ENCODE data around the gene KIF26B. TPM values are rescaled to one million over a fixed set of nuclear protein-coding genes. Genes with fewer than 3 reads are reported as not detected.

The KIF26B gene
- total and polyA plus RNA-seq, 10 of the 15 experiments (the other 5 are each of a cell fraction or from before 2014, with no cell fraction given): 0.35 to 11.6 (median 2.2) TPM

GRCh38 chr1:245108909-245109308, 45.9 kb upstream of the KIF26B start:
- CTCF ChIA-PET: no interaction called here
- BruUV-seq (replicated peaks): no TSS peak
- RAD21 ChIA-PET (ENCODE audit: unreplicated experiment): no interaction called here
- FAIRE-seq (no peak), ATAC-seq (no peak), DNase-seq (ENCODE audit: low read depth, low spot score) (no peak)
- SMC1A ChIA-PET (ENCODE audit: uncharacterized antibody, unreplicated experiment): no interaction called here
- no peaks in the 10 kb centered on the region for H3K36me3 ChIP-seq (ENCODE audit: control insufficient read depth in 2 of 2, insufficient read depth in 2 of 2, low read length in 1 of 2)
- no peak overlapping the region for H2AFZ ChIP-seq (ENCODE audit: control insufficient read depth, low read depth, low read length)
- intact Hi-C loops (cut with micrococcal nuclease; ENCODE audit: unreplicated experiment) (no loop called here), in situ Hi-C loops (cut with MboI) (no loop called here)
- H3K79me2 ChIP-seq (ENCODE audit: control insufficient read depth, insufficient read depth, low read length): no peaks in the 10 kb centered on the region
- no peaks in the 10 kb centered on the region for H3K4me1 ChIP-seq (ENCODE audit: control insufficient read depth, insufficient read depth, low read length)
- no peak overlapping the region for H3K27ac ChIP-seq (ENCODE audit: control insufficient read depth, insufficient read depth)
- POLR2A ChIA-PET: no interaction called here
- H3K4me3 ChIP-seq: no peak overlapping the region
- no peak overlapping the region for H3K9ac ChIP-seq (ENCODE audit: control insufficient read depth, insufficient read depth, low read length)
- no peak for TF ChIP-seq RCOR1 (conservative IDR thresholded peaks at IDR 0.05; ENCODE audit: low read depth, low read length)
- TF ChIP-seq FOS (IDR thresholded peaks at IDR 0.05; ENCODE audit: borderline replicate concordance, extremely low read depth, insufficient read length): no peak
- no peak for TF ChIP-seq ATF3 (IDR thresholded peaks at IDR 0.05; ENCODE audit: borderline replicate concordance, extremely low read depth, low read depth, low read length)
- TF ChIP-seq HDAC2 (IDR thresholded peaks at IDR 0.05): no peak
- TF ChIP-seq NR2F1 (conservative IDR thresholded peaks at IDR 0.05): no peak
- TF ChIP-seq SMAD1 (IDR thresholded peaks at IDR 0.05; ENCODE audit: low read depth, partially characterized antibody): no peak
- no peak overlapping the region for H3K4me2 ChIP-seq (ENCODE audit: control insufficient read depth, insufficient read depth)
- 24% methylated on average over 7 of the region's 7 CpGs for WGBS (ENCODE audit: insufficient coverage, insufficient replicate concordance, low lambda C conversion rate, missing lambda C conversion rate)
- no peaks in the 10 kb centered on the region for H4K20me1 ChIP-seq (ENCODE audit: control insufficient read depth, insufficient read depth)
- H3K27me3 ChIP-seq (replicated peaks in 1 of 2; ENCODE audit: control insufficient read depth in 2 of 2, insufficient read depth in 2 of 2, low read length in 1 of 2): no peaks in the 10 kb centered on the region; a peak in 1 of 4 replicates
- no peaks in the 10 kb centered on the region for H3K9me3 ChIP-seq (replicated peaks; ENCODE audit: control insufficient read depth, insufficient read depth, low read length)

DNA sequence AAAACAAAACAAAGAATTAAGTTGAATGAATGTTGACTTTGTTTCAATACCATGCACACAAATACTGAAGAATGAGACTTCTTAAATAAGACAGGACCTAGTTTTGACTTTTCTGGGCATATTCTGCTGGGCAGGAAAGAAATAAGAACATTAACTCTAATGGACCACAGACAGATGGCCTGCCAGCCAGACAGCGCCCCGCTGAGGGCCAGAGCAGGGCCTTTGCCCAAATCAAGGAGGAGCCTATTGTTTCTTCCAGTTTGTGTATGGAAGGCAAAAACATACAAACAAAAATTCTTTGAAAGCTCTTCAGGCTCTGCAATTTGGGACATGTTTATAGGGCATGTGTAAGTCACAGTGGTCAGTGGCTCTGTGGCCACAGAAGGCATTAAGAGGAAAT, 44.4 kb upstream of the KIF26B start:
- H3K4me1 ChIP-seq (ENCODE audit: control insufficient read depth, insufficient read depth, low read length): no peaks in the 10 kb centered on the region
- in situ Hi-C loops (cut with MboI): no loop called here
- H3K27ac ChIP-seq (ENCODE audit: control insufficient read depth, insufficient read depth): no peak overlapping the region
- no peaks in the 10 kb centered on the region; a peak in 1 of 4 replicates for H3K27me3 ChIP-seq (replicated peaks in 1 of 2; ENCODE audit: control insufficient read depth in 2 of 2, insufficient read depth in 2 of 2, low read length in 1 of 2)
- DNase-seq (ENCODE audit: low read depth, low spot score) (no peak), FAIRE-seq (no peak), ATAC-seq (no peak)
- SMC1A ChIA-PET (ENCODE audit: uncharacterized antibody, unreplicated experiment): no interaction called here
- no peak overlapping the region for H2AFZ ChIP-seq (ENCODE audit: control insufficient read depth, low read depth, low read length)
- RAD21 ChIA-PET (ENCODE audit: unreplicated experiment): no interaction called here
- no peaks in the 10 kb centered on the region for H3K9me3 ChIP-seq (replicated peaks; ENCODE audit: control insufficient read depth, insufficient read depth, low read length)
- POLR2A ChIA-PET: no interaction called here
- WGBS (ENCODE audit: insufficient coverage, insufficient replicate concordance, low lambda C conversion rate, missing lambda C conversion rate): 88% methylated on average over 2 of the region's 2 CpGs
- intact Hi-C loops (cut with micrococcal nuclease; ENCODE audit: unreplicated experiment): no loop called here
- no peak for TF ChIP-seq MEF2B (IDR thresholded peaks at IDR 0.05; ENCODE audit: partially characterized antibody, poor library complexity, severe bottlenecking)
- no peak for TF ChIP-seq CBX3 (IDR thresholded peaks at IDR 0.05; ENCODE audit: borderline replicate concordance, low read depth)
- no peak for TF ChIP-seq ZZZ3 (IDR thresholded peaks at IDR 0.05; ENCODE audit: control insufficient read depth, insufficient read length, low read depth)
- no peak for TF ChIP-seq ZNF622 (IDR thresholded peaks at IDR 0.05)
- no peak overlapping the region for H3K4me2 ChIP-seq (ENCODE audit: control insufficient read depth, insufficient read depth)
- H3K9ac ChIP-seq (ENCODE audit: control insufficient read depth, insufficient read depth, low read length): no peak overlapping the region
- CTCF ChIA-PET: no interaction called here
- no peak overlapping the region for H3K4me3 ChIP-seq
- H4K20me1 ChIP-seq (ENCODE audit: control insufficient read depth, insufficient read depth): no peaks in the 10 kb centered on the region
- H3K36me3 ChIP-seq (ENCODE audit: control insufficient read depth in 2 of 2, insufficient read depth in 2 of 2, low read length in 1 of 2): no peaks in the 10 kb centered on the region
- BruUV-seq (replicated peaks): no TSS peak
- no peaks in the 10 kb centered on the region for H3K79me2 ChIP-seq (ENCODE audit: control insufficient read depth, insufficient read depth, low read length)
